GM19324 (cell line): Measurements from ENCODE around the gene AFP.

Experiments
- ATAC-seq: cut with Tn5 transposase; IDR thresholded peaks from one replicate; pipeline ENCODE4 v1.9.1; 2021; ENCODE audit warnings: mild to moderate bottlenecking, moderate library complexity; ENCODE audit not compliant: unreplicated experiment, low FRiP score

AFP gene

DNA sequence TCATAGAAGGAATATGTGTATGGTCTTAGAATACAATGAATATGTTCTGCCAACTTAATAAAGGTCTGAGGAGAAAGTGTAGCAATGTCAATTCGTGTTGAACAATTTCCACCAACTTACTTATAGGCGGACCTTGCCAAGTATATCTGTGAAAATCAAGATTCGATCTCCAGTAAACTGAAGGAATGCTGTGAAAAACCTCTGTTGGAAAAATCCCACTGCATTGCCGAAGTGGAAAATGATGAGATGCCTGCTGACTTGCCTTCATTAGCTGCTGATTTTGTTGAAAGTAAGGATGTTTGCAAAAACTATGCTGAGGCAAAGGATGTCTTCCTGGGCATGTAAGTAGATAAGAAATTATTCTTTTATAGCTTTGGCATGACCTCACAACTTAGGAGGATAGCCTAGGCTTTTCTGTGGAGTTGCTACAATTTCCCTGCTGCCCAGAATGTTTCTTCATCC lies 22.7 kb upstream of the AFP start:
- ATAC-seq, result no peak

GRCh38 chr4:73414936-73415271 lies 21.1 kb upstream of the AFP start:
- no peak for ATAC-seq

DNA sequence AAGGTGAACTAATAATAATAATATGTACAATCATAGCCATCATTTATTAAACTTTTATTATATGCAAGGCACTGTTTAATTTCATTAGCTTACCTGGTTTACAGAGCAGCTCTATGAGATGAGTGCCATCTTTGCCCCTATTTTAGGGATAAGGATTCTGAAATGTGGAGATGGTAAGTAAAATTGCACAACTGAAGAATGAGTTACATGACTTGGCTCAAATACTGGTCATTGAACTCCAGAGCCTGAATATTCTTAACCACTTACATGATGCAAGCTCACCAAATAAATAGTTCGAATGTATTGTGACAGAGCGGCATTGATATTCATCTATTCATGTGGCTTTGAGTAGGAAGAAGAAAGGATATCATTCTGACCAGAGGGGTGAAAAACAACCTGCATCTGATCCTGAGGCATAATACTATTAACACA lies 20.2 kb upstream of the AFP start:
- ATAC-seq, result no peak

DNA sequence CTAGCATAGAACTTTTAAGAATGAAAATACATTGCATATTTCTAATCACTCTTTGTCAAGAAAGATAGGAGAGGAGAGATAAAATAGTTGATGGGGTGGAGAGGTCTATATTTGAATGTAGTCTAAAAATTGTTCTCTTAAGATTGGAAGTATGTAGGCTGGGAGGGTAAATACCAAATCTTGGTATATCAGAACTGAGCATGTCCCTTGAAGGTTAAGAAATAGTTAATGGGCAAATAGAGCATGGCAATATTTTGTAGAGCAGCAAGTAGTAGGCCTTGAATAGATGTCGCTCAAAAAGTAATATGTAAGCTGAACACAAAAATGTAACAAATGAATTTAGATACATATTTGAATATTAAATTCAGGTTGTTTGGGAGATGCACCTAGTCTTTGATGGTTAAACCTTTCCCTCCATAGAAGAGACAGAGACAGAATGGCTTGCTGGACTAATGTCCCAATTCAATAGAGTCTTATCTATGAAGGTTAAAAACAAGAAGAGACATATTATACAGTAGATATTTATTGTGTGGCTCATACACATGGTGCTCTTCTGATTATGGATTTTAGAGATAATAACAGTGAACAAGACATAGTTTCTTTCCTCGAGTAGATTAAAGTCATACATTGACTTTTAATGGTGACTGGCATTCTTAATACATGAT lies 19.5 kb upstream of the AFP start:
- ATAC-seq, result no peak

- no peak for ATAC-seq
Measured at GRCh38 chr4:73417342-73417741, 18.7 kb upstream of the AFP start.

GRCh38 chr4:73417973-73418372 lies 18.0 kb upstream of the AFP start:
- ATAC-seq, result no peak

DNA sequence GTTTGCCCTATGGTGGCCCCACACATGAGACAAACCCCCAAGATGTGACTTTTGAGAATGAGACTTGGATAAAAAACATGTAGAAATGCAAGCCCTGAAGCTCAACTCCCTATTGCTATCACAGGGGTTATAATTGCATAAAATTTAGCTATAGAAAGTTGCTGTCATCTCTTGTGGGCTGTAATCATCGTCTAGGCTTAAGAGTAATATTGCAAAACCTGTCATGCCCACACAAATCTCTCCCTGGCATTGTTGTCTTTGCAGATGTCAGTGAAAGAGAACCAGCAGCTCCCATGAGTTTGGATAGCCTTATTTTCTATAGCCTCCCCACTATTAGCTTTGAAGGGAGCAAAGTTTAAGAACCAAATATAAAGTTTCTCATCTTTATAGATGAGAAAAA lies 17.3 kb upstream of the AFP start:
- ATAC-seq, result no peak

- ATAC-seq, result no peak
Measured at GRCh38 chr4:73419106-73420038, 16.6 kb upstream of the AFP start.

DNA sequence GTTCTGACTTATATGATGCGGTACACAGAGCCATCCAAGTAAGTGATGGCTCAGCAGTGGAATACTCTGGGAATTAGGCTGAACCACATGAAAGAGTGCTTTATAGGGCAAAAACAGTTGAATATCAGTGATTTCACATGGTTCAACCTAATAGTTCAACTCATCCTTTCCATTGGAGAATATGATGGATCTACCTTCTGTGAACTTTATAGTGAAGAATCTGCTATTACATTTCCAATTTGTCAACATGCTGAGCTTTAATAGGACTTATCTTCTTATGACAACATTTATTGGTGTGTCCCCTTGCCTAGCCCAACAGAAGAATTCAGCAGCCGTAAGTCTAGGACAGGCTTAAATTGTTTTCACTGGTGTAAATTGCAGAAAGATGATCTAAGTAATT lies 15.4 kb upstream of the AFP start:
- no peak for ATAC-seq

GRCh38 chr4:73421708-73422457 lies 14.1 kb upstream of the AFP start:
- no peak for ATAC-seq

DNA sequence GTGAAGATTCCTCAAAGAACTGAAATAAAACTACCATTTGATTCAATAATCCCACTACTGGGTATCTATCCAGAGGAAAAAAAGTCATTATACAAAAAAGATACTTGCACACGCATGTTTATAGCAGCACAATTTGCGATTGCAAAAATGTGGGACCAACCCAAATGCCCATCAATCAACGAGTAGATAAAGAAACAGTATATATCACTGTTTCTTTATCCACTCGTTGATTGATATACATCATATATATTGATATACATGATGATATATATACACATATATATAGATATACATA lies 13.6 kb upstream of the AFP start:
- ATAC-seq, result no peak

DNA sequence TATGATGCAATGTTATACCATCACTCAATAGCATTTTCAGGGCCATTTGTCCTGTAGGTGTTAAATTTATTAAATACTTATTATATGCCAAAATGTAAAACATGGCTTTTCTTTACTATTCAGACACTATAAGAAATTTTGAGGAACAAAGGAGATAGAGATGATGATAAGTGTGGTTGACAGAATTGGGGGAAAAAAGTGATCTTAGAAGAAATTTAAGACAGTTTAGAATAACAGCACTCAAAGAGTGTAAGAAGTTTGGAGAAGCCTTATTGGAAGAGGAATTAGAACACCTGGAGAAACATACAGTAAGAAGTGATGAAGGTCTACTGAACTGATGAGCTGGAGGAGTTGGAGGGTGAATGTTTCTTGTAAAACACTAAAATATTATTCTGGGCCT lies 12.8 kb upstream of the AFP start:
- no peak for ATAC-seq

- no peak for ATAC-seq
Measured at GRCh38 chr4:73426666-73427065, 9.4 kb upstream of the AFP start.

GRCh38 chr4:73429118-73429517 lies 6.9 kb upstream of the AFP start:
- no peak for ATAC-seq

DNA sequence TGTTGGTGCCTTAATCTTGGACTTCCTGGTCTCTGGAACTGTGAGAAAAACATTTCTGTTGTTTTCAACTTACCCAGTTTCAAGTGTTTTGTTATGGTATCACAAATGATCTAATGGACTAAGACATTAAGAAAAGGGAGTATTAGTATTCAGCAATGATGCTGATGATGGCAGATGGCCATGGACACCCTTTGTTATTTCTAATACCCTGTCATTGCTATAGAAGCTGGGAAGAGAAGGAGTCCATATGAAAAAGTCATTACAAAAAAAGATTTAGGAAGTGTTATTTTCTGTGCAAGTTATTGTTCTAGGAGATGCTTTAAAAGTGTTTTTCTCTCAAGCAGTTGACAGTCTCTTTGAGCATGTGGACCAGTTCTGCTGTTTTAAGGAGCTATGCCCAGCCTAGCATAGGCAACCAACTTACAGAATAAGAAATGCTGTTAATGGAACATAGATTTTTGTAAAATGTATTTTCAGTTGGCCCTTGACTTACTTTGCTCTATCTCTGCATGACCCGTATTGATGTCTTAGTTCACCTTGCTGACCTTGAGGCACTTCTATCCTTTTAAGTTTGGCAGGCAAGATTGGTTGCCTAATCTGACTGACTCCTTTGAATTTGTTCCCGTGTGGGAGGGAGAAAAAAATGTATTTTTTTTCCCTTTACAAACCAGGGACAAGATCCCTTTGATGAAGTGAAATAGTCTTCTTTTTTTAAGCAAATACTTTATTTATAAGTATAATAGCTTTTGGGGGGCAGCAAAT lies 6.0 kb upstream of the AFP start:
- no peak for ATAC-seq

GRCh38 chr4:73431813-73432168 lies 4.2 kb upstream of the AFP start:
- ATAC-seq, result no peak

DNA sequence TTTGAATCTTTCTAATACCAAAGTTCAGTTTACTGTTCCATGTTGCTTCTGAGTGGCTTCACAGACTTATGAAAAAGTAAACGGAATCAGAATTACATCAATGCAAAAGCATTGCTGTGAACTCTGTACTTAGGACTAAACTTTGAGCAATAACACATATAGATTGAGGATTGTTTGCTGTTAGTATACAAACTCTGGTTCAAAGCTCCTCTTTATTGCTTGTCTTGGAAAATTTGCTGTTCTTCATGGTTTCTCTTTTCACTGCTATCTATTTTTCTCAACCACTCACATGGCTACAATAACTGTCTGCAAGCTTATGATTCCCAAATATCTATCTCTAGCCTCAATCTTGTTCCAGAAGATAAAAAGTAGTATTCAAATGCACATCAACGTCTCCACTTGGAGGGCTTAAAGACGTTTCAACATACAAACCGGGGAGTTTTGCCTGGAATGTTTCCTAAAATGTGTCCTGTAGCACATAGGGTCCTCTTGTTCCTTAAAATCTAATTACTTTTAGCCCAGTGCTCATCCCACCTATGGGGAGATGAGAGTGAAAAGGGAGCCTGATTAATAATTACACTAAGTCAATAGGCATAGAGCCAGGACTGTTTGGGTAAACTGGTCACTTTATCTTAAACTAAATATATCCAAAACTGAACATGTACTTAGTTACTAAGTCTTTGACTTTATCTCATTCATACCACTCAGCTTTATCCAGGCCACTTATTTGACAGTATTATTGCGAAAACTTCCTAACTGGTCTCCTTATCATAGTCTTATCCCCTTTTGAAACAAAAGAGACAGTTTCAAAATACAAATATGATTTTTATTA lies 3.6 kb upstream of the AFP start:
- no peak for ATAC-seq

GRCh38 chr4:73433140-73433539 lies 2.9 kb upstream of the AFP start:
- ATAC-seq, result no peak

- ATAC-seq, result no peak
Measured at GRCh38 chr4:73434311-73434710, 1.7 kb upstream of the AFP start.
